GM23338 (cell line): ENCODE measurements around the gene CTDSP1.

Experiments used
- CREB1 ChIP-seq: fragments of 250-450 bp; sonication (Bioruptor Pico); IDR thresholded peaks from 2 replicates; pipeline ENCODE4 v1.5.0; 2020; ENCODE audit warnings: low read depth, mild to moderate bottlenecking, moderate library complexity
- CTCF ChIP-seq, 2 experiments: fragments of 200-600 bp in 1 of 2; sonication (generic) in 1 of 2; conservative IDR thresholded peaks; 2 replicates each; pipeline versions ENCODE4 v1.5.1 to v1.6.1; 2016 to 2017; ENCODE audit warnings: antibody characterized with exemption in 2 of 2, low read depth in 2 of 2, mild to moderate bottlenecking in 2 of 2, moderate library complexity in 1 of 2
- ETS1 ChIP-seq: IDR thresholded peaks from 2 replicates; pipeline ENCODE4 v1.6.1; 2016; ENCODE audit warnings: antibody characterized with exemption
- EZH2 ChIP-seq: fragments of 200-600 bp; sonication (generic); IDR thresholded peaks from one replicate; pipeline ENCODE4 v1.8.0; 2017; ENCODE audit warnings: antibody characterized with exemption, mild to moderate bottlenecking, low read depth; ENCODE audit not compliant: unreplicated experiment
- EZH2phosphoT487 ChIP-seq: fragments of 200-600 bp; sonication (generic); IDR thresholded peaks from one replicate; pipeline ENCODE4 v1.8.1; 2018; ENCODE audit warnings: antibody characterized with exemption; ENCODE audit not compliant: unreplicated experiment
- JUNB ChIP-seq: IDR thresholded peaks from one replicate; pipeline ENCODE4 v1.6.1; 2016; ENCODE audit warnings: antibody characterized with exemption; ENCODE audit not compliant: unreplicated experiment
- NANOG ChIP-seq: IDR thresholded peaks from 2 replicates; pipeline ENCODE4 v1.6.1; 2016; ENCODE audit warnings: antibody characterized with exemption, borderline replicate concordance
- POLR2AphosphoS5 ChIP-seq: IDR thresholded peaks from 2 replicates; pipeline ENCODE4 v1.6.1; 2016; ENCODE audit warnings: antibody characterized with exemption, low read depth
- STAT1 ChIP-seq: IDR thresholded peaks from one replicate; pipeline ENCODE4 v1.6.1; 2016; ENCODE audit warnings: antibody characterized with exemption; ENCODE audit not compliant: unreplicated experiment
- ZNF114 ChIP-seq: fragments of 250-450 bp; sonication (Bioruptor Pico); IDR thresholded peaks from 2 replicates; pipeline ENCODE4 v1.5.0; 2020; ENCODE audit warnings: mild to moderate bottlenecking, moderate library complexity
- ZNF331 ChIP-seq: fragments of 250-450 bp; sonication (Bioruptor Pico); IDR thresholded peaks from 2 replicates; pipeline ENCODE4 v1.5.0; 2020; ENCODE audit warnings: low read depth, mild to moderate bottlenecking, moderate library complexity
- TF ChIP-seq, protein P1 (sequence below): IDR thresholded peaks from one replicate; pipeline ENCODE4 v1.6.1; 2018; ENCODE audit warnings: antibody characterized with exemption; ENCODE audit not compliant: unreplicated experiment
- TF ChIP-seq, protein P2 (sequence below): fragments of 250-450 bp; sonication (Bioruptor Pico); IDR thresholded peaks from 2 replicates; pipeline ENCODE4 v1.5.0; 2020; ENCODE audit warnings: mild to moderate bottlenecking, moderate library complexity

GRCh38 chr2:218436992-218437391 is 37.3 kb downstream of the CTDSP1 start:
- TF ChIP-seq POLR2AphosphoS5 = no peak
- TF ChIP-seq CTCF (conservative IDR thresholded peaks at IDR 0.05; ENCODE audit: low read depth in 2 of 2) = no peak
- TF ChIP-seq ZNF331 (CRISPR knock-in tag) = no peak
- TF ChIP-seq EZH2 = no peak
- no peak for TF ChIP-seq EZH2phosphoT487
- TF ChIP-seq JUNB = no peak
- TF ChIP-seq, protein P1, sequence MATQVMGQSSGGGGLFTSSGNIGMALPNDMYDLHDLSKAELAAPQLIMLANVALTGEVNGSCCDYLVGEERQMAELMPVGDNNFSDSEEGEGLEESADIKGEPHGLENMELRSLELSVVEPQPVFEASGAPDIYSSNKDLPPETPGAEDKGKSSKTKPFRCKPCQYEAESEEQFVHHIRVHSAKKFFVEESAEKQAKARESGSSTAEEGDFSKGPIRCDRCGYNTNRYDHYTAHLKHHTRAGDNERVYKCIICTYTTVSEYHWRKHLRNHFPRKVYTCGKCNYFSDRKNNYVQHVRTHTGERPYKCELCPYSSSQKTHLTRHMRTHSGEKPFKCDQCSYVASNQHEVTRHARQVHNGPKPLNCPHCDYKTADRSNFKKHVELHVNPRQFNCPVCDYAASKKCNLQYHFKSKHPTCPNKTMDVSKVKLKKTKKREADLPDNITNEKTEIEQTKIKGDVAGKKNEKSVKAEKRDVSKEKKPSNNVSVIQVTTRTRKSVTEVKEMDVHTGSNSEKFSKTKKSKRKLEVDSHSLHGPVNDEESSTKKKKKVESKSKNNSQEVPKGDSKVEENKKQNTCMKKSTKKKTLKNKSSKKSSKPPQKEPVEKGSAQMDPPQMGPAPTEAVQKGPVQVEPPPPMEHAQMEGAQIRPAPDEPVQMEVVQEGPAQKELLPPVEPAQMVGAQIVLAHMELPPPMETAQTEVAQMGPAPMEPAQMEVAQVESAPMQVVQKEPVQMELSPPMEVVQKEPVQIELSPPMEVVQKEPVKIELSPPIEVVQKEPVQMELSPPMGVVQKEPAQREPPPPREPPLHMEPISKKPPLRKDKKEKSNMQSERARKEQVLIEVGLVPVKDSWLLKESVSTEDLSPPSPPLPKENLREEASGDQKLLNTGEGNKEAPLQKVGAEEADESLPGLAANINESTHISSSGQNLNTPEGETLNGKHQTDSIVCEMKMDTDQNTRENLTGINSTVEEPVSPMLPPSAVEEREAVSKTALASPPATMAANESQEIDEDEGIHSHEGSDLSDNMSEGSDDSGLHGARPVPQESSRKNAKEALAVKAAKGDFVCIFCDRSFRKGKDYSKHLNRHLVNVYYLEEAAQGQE = no peak
- no peak for TF ChIP-seq CREB1 (CRISPR knock-in tag)
- TF ChIP-seq, protein P2, sequence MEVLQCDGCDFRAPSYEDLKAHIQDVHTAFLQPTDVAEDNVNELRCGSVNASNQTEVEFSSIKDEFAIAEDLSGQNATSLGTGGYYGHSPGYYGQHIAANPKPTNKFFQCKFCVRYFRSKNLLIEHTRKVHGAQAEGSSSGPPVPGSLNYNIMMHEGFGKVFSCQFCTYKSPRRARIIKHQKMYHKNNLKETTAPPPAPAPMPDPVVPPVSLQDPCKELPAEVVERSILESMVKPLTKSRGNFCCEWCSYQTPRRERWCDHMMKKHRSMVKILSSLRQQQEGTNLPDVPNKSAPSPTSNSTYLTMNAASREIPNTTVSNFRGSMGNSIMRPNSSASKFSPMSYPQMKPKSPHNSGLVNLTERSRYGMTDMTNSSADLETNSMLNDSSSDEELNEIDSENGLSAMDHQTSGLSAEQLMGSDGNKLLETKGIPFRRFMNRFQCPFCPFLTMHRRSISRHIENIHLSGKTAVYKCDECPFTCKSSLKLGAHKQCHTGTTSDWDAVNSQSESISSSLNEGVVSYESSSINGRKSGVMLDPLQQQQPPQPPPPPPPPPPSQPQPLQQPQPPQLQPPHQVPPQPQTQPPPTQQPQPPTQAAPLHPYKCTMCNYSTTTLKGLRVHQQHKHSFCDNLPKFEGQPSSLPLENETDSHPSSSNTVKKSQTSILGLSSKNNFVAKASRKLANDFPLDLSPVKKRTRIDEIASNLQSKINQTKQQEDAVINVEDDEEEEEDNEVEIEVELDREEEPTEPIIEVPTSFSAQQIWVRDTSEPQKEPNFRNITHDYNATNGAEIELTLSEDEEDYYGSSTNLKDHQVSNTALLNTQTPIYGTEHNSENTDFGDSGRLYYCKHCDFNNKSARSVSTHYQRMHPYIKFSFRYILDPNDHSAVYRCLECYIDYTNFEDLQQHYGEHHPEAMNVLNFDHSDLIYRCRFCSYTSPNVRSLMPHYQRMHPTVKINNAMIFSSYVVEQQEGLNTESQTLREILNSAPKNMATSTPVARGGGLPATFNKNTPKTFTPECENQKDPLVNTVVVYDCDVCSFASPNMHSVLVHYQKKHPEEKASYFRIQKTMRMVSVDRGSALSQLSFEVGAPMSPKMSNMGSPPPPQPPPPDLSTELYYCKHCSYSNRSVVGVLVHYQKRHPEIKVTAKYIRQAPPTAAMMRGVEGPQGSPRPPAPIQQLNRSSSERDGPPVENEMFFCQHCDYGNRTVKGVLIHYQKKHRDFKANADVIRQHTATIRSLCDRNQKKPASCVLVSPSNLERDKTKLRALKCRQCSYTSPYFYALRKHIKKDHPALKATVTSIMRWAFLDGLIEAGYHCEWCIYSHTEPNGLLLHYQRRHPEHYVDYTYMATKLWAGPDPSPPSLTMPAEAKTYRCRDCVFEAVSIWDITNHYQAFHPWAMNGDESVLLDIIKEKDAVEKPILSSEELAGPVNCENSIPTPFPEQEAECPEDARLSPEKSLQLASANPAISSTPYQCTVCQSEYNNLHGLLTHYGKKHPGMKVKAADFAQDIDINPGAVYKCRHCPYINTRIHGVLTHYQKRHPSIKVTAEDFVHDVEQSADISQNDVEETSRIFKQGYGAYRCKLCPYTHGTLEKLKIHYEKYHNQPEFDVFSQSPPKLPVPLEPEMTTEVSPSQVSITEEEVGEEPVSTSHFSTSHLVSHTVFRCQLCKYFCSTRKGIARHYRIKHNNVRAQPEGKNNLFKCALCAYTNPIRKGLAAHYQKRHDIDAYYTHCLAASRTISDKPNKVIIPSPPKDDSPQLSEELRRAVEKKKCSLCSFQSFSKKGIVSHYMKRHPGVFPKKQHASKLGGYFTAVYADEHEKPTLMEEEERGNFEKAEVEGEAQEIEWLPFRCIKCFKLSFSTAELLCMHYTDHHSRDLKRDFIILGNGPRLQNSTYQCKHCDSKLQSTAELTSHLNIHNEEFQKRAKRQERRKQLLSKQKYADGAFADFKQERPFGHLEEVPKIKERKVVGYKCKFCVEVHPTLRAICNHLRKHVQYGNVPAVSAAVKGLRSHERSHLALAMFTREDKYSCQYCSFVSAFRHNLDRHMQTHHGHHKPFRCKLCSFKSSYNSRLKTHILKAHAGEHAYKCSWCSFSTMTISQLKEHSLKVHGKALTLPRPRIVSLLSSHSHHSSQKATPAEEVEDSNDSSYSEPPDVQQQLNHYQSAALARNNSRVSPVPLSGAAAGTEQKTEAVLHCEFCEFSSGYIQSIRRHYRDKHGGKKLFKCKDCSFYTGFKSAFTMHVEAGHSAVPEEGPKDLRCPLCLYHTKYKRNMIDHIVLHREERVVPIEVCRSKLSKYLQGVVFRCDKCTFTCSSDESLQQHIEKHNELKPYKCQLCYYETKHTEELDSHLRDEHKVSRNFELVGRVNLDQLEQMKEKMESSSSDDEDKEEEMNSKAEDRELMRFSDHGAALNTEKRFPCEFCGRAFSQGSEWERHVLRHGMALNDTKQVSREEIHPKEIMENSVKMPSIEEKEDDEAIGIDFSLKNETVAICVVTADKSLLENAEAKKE (CRISPR knock-in tag) = no peak
- no peak for TF ChIP-seq ZNF114 (CRISPR knock-in tag)
- no peak for TF ChIP-seq ETS1
- TF ChIP-seq NANOG = no peak
- TF ChIP-seq STAT1 = no peak
